ENCODE measurements around the gene CEBPA. TPM values are rescaled to one million over a fixed set of nuclear protein-coding genes. Genes with fewer than 3 reads are reported as not detected.

Gene CEBPA
- polyA plus RNA-seq, 1 donor (not counting 4 experiments of a cell fraction or from before 2014, with no cell fraction given), result 3.6 TPM

DNA sequence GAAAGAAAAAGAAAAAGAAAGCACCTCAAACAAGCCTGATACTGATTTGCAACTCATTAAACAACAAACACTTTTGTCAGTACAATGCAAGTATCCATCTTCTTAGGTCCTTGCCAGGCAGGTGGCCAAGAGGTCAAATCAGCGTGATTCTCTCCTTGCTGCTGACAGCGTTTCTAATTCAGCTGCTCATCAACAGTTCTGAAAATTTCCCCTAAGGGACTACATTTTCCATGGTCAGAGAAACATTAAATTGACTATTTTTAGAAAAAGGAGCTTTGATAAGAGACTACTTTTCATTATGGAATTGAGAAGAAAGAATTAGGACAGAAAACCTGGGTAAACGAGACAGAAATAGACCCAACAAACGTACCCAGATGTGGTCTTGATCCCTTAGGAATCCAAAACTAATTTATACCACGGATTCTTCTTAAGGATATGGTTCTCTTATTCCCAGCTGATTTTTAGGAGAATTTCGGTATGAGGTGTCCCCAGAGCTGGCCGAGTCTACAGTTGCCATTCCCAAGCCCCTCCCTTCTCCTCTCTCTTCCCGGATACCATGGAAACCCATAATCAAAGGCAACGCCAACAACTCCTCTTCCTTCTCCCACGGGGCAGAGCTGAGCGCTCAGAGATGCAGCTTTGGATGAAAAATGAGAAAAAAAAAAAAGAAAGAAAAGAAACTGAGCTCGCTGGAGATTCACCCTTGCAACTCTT lies 41.7 kb upstream of the CEBPA start:
- FAIRE-seq, result no peak
- Histone ChIP-seq H3K4me2 (ENCODE audit: control insufficient read depth, extremely low read depth, insufficient read depth, low read depth, low read length) (no peak overlapping the region), H3K9me1 (ENCODE audit: control insufficient read depth, extremely low read depth, insufficient read depth, low read length) (no peaks in the 10 kb centered on the region), H3K9me3 (ENCODE audit: control insufficient read depth, low read depth, low read length) (no peaks in the 10 kb centered on the region), H3K36me3 (ENCODE audit: control insufficient read depth in 2 of 2, extremely low read depth in 1 of 2, insufficient read depth in 2 of 2, low read length in 2 of 2) (no peaks in the 10 kb centered on the region), H3K79me2 (ENCODE audit: control insufficient read depth, insufficient read depth, low read length) (no peaks in the 10 kb centered on the region), H3K4me1 (ENCODE audit: control insufficient read depth, extremely low read depth, insufficient read depth, low read length) (peaks cover 6% of the 10 kb centered on the region), H2AFZ (ENCODE audit: control insufficient read depth, low read length) (no peak overlapping the region), H3K4me3 (ENCODE audit: control insufficient read depth in 2 of 3, extremely low read depth in 1 of 3, insufficient read depth in 2 of 3, low read depth in 1 of 3, low read length in 3 of 3) (no peak overlapping the region), H3K9ac (ENCODE audit: control insufficient read depth, extremely low read depth, insufficient read depth, low read length) (no peak overlapping the region), H4K20me1 (ENCODE audit: control insufficient read depth, extremely low read depth, insufficient read depth, low read length) (no peaks in the 10 kb centered on the region), H3K27me3 (ENCODE audit: control insufficient read depth, extremely low read depth, insufficient read depth, low read length) (peaks cover 7% of the 10 kb centered on the region), H3K27ac (ENCODE audit: control insufficient read depth, insufficient read depth, low read length) (no peak overlapping the region)
- dilution Hi-C loops (cut with MboI; ENCODE audit: extremely low pct_ligation_motif_present, low sequenced_read_pairs), result no loop called here
- no peak for DNase-seq (ENCODE audit: low read depth, low spot score)
- TF ChIP-seq, protein P1, sequence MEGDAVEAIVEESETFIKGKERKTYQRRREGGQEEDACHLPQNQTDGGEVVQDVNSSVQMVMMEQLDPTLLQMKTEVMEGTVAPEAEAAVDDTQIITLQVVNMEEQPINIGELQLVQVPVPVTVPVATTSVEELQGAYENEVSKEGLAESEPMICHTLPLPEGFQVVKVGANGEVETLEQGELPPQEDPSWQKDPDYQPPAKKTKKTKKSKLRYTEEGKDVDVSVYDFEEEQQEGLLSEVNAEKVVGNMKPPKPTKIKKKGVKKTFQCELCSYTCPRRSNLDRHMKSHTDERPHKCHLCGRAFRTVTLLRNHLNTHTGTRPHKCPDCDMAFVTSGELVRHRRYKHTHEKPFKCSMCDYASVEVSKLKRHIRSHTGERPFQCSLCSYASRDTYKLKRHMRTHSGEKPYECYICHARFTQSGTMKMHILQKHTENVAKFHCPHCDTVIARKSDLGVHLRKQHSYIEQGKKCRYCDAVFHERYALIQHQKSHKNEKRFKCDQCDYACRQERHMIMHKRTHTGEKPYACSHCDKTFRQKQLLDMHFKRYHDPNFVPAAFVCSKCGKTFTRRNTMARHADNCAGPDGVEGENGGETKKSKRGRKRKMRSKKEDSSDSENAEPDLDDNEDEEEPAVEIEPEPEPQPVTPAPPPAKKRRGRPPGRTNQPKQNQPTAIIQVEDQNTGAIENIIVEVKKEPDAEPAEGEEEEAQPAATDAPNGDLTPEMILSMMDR (optimal IDR thresholded peaks at IDR 0.05 in 1 of 3, IDR thresholded peaks at IDR 0.05 in 1 of 3, conservative IDR thresholded peaks at IDR 0.05 in 1 of 3; ENCODE audit: extremely low read depth in 1 of 3, insufficient read depth in 2 of 3, low read length in 3 of 3), result no peak
- TF ChIP-seq EZH2 (IDR thresholded peaks at IDR 0.05; ENCODE audit: low read length), result no peak

DNA sequence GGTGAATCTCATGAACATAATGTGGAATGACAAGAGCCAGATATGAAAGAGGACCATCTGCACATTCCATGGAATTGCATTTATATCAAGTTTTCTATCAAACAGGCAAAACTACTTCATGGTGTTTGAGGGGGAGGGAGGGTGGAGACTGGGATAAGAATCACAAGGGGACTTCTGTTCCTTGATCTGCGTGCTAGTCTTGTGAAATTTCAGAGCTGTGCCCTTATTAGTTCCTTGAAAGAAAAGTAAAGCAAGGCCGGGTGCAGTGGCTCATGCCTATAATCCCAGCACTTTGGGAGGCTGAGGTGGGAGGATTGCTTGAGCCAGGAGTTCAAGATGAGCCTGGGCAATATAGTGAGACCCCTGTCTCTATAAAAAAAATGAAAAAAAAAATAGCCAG lies 41.0 kb upstream of the CEBPA start:
- FAIRE-seq (no peak), DNase-seq (ENCODE audit: low read depth, low spot score) (no peak)
- no peaks in the 10 kb centered on the region for H3K79me2 ChIP-seq (ENCODE audit: control insufficient read depth, insufficient read depth, low read length)
- H3K4me2 ChIP-seq (ENCODE audit: control insufficient read depth, extremely low read depth, insufficient read depth, low read depth, low read length), result no peak overlapping the region
- H3K9me1 ChIP-seq (ENCODE audit: control insufficient read depth, extremely low read depth, insufficient read depth, low read length), result no peaks in the 10 kb centered on the region
- TF ChIP-seq, protein P1 (optimal IDR thresholded peaks at IDR 0.05 in 1 of 3, IDR thresholded peaks at IDR 0.05 in 1 of 3, conservative IDR thresholded peaks at IDR 0.05 in 1 of 3; ENCODE audit: extremely low read depth in 1 of 3, insufficient read depth in 2 of 3, low read length in 3 of 3), result no peak
- TF ChIP-seq EZH2 (IDR thresholded peaks at IDR 0.05; ENCODE audit: low read length), result no peak
- H4K20me1 ChIP-seq (ENCODE audit: control insufficient read depth, extremely low read depth, insufficient read depth, low read length), result no peaks in the 10 kb centered on the region
- dilution Hi-C loops (cut with MboI; ENCODE audit: extremely low pct_ligation_motif_present, low sequenced_read_pairs), result no loop called here
- peaks cover 6% of the 10 kb centered on the region for H3K4me1 ChIP-seq (ENCODE audit: control insufficient read depth, extremely low read depth, insufficient read depth, low read length)
- H3K9me3 ChIP-seq (ENCODE audit: control insufficient read depth, low read depth, low read length), result no peaks in the 10 kb centered on the region
- H3K9ac ChIP-seq (ENCODE audit: control insufficient read depth, extremely low read depth, insufficient read depth, low read length), result no peak overlapping the region
- no peak overlapping the region for H3K4me3 ChIP-seq (ENCODE audit: control insufficient read depth in 2 of 3, extremely low read depth in 1 of 3, insufficient read depth in 2 of 3, low read depth in 1 of 3, low read length in 3 of 3)
- peaks cover 7% of the 10 kb centered on the region for H3K27me3 ChIP-seq (ENCODE audit: control insufficient read depth, extremely low read depth, insufficient read depth, low read length)
- no peaks in the 10 kb centered on the region for H3K36me3 ChIP-seq (ENCODE audit: control insufficient read depth in 2 of 2, extremely low read depth in 1 of 2, insufficient read depth in 2 of 2, low read length in 2 of 2)
- H3K27ac ChIP-seq (ENCODE audit: control insufficient read depth, insufficient read depth, low read length), result no peak overlapping the region
- H2AFZ ChIP-seq (ENCODE audit: control insufficient read depth, low read length), result no peak overlapping the region
